Gastroesophageal sphincter (tissue), 3 donors: ENCODE data around the gene MAPK8IP3.

Experiments used
- CTCF ChIP-seq, 4 experiments: fragments of 200-600 bp in 2 of 4; fragments of 450-650 bp in 2 of 4; sonication (generic) in 1 of 4; IDR thresholded peaks; one replicate each; pipeline ENCODE4 v1.5.1; 2017 to 2019; ENCODE audit warnings: antibody characterized with exemption in 4 of 4, mild to moderate bottlenecking in 2 of 4, moderate library complexity in 2 of 4
- EP300 ChIP-seq: sonication (generic); formaldehyde crosslinking; IDR thresholded peaks from one replicate; pipeline ENCODE4 v1.6.1; 2017; ENCODE audit warnings: antibody characterized with exemption, mild to moderate bottlenecking
- POLR2A ChIP-seq, 2 donors: fragments of 450-650 bp; IDR thresholded peaks; one replicate each; pipeline ENCODE4 v1.6.1; 2017; ENCODE audit warnings: antibody characterized with exemption in 2 of 2, mild to moderate bottlenecking in 2 of 2, moderate library complexity in 1 of 2

GRCh38 chr16:1698680-1699079 lies 7.3 kb upstream of the MAPK8IP3 start:
- TF ChIP-seq POLR2A (IDR thresholded peaks at IDR 0.05) (no peak), EP300 (no peak), CTCF (IDR thresholded peaks at IDR 0.05) (no peak)
